Measurements from ENCODE around the gene POLR2B.
"Not testable (repeated sequence)": the region's sequence is repeated elsewhere in the genome, so short reads cannot be mapped to it uniquely, and the experiment has no call there.

Gene POLR2B

DNA sequence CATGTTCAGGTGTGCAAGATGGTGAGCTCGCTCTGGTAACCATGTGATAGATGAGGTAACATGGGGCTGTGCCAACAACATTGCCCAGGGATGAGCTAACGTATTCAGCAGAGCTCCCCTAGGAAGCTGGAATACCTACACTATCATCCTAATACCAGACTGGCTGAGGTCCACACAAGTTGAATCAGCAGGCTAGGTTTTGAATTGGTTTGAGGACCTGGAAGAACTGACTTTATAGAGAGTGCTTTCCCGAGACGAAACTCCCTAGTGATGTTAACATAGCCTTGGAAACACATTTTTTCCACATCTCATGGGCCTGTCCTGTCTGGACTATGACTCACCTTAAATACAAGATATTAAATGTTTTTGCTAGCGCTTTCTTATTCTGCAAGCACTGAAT lies 74.8 kb downstream of the POLR2B start:
- no peak for DNase-seq (ENCODE audit: low read depth in 2 of 2)

DNA sequence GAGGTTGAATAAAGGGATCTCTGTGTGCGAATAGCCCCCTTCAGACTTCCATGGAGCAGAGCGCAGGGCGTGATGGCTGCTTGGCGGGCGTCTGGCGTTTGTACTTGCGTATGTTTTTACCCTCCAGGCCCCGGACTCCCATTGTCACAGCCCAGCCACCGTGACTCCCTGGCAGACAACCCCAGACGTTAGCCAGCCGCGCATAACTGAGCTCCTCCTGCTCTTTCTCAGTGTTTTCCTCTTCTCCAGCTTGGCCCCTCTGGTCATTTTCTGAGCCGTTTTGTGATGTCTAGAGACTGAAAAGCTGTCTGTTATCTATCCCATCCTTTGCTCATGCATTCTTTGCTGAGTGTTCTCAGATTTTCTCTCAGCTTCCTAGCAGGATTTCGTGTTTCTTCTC lies 77.2 kb downstream of the POLR2B start:
- no peak for DNase-seq (ENCODE audit: low read depth in 2 of 2)

DNA sequence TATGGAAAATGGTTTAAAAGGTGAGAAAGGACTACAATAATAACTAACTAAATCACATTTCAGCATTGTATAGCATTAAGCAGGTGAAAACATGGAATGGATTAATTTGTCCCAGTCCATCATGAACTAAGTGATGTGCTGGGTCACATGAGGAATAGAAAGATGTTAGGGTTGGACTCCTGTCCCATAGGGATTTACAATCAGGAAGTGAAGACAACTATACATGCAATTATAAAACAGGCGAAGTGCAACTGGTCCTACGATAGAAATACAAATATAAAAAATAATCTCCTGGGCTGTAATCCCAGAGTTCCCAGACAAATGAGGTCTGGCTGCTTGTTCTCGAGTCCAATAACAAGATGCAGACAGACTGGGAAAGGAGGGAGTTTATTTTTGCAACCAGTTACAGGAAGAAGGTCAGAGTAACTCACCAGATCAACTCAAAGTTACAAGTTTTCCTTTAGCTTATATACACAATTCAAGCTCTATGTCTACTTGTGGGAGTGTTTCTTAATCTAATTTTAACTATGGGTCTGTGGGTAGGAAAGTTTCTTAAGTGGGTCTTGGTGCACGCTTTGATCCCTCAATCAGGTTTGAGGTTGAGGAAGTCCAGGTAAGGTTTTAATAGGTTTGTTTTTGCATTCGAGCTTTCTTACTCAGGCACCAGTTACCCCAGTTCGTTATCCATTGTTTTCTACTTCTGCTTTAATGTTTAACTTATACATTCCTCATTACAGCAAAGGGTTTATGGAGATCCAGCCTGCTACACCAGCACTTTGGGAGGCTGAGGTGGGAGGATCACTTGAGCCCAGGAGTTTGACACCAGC lies 81.4 kb downstream of the POLR2B start:
- no peak for DNase-seq (ENCODE audit: low read depth in 2 of 2)

DNA sequence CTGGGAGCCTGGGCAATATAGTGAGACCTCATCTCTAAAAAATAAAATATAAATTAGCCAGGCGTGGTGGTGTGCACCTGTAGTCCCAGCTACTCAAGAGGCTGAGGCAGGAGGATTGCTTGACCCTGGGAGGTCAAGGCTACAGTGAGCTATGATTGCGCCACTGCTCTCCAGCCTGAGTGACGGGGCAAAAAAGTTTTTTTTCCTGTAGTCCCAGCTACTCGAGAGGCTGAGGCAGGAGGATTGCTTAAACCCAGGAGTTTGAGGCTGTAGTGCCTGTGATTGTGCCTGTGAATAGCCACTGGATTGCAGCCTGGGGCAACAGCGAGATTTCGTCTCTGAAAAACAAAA lies 82.0 kb downstream of the POLR2B start:
- not testable (repeated sequence) for DNase-seq (ENCODE audit: low read depth in 2 of 2)

DNA sequence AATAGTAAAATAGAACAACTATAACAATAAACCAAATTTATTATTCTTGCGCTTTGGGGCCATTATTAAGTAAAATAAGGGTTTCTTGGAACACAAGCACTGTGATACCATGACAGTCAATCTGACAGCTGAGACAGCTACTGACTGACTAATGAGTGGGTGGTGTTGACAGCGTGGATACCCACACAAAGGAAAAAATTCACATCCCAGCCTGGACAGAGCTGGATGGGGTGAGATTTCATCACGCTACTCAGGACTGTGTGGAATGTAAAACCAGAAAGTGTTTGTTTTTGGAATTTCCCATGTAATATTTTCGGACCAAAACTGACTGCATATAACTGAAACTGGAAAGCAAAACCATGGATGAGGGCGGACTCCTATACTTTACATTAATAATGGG lies 82.7 kb downstream of the POLR2B start:
- no peak for DNase-seq (ENCODE audit: low read depth in 2 of 2)

DNA sequence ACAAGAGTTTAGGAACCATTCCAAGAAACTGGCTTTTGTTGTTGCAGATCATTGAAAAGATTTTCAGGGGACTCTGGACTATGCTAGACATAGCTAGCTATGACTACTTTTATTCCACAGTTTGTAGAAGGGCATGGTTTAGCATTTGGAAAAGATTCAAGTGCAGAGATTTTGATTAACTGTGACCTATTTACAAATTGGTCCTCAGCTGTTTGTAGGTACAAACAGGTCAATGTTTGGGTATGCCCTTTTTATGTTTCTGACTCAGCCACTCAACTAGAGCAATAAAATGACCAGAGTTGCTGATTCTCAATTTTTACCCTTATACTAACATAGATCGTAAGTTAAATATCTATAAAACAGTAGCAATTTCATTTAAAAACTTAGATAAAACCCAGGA lies 84.8 kb downstream of the POLR2B start:
- DNase-seq (ENCODE audit: low read depth in 2 of 2): no peak

DNA sequence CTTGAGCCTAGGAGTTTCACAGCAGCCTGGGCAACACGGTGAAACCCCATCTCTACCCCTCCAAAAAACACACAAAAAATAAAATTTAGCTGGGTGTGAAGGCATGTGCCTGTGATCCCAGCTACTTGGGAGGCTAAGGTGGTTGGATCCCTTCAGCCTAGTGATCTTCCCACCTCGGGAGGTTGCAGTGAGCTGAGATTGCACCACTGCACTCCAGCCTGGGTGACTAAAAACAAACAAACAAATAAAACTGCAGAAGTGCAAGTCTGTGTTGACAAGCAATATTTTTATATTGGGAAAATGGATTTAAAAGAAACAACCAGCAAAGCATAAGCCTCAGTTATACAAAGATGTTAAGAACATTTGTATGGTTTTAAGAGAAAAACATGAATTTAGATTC lies 85.4 kb downstream of the POLR2B start:
- DNase-seq (ENCODE audit: low read depth in 2 of 2): no peak

DNA sequence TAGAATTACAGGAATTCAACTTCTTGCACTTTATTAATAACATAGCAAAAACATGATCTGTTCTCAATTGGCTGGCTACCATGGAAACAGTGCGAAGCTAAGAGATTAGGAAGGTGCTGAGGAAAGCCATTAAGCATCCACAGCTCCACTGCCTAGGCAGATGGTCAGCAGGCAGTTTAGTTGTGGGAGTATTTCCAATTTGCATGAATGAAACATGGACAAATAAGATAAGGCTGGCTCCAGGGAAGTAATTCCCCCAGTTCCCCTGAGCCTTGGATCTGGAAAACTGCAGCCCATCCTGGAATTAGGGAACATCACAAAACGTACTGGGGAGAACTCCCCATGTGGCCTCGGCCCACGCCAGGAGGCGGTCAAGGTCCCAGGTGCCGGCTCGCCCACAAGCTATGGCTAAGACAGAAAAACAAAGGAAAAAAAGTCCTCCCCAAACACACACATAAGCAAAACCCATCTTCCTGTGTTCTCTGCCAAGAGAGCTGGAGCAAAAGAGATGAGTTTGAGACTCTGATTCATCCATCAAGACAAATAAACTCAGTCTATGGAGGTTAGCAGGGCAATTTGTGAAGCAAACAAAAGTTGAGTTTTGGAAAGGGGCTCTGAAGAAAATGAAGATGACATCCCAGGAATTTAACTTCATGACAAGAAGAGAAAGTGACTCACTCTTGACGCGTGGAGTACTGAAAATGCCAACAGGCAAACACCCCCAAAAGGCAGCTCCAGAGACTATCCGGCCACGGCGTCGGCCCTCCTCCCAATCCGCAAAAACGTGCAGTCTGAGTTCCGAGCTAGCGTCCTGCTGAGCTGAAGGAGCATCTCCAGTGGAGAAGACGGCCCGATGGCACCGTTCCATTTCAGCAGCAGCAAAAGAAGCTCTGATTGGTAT lies 86.4 kb downstream of the POLR2B start:
- no peak for DNase-seq (ENCODE audit: low read depth in 2 of 2)

DNA sequence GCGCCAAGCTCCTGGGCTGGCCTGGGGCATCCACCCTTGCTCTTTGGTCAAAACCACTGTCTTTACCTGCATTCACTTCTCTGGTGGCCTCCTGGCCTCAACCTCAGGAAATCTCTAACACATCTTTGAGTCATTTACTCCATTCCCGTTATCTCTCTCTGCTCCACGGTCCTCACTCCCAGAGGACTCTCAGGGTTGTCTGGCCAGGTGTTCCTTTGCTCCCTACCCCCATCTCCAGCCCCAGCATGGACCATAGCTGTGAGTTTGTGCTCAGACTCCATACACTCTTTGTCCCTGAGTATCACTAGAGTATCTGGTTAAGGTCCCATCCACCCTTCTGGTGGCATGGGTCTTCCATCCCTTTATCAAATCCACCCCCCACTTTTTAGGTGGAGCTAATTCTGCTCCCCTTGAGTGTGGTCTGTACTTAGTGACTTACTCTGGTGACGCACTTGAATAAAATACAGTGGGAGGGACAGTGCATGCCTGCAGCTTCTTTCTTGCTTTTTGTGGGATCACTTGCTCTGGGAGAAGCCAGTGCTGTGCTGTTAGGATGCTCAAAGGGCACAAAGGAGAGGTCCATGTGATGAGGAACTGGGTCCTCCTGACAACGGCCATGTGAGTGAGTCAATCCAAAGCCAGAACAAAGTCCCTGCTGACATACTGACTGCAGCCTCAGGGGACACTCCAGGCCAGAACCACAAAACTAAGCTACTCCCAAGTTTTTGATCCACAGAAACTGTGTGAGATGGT lies 87.2 kb downstream of the POLR2B start:
- DNase-seq (ENCODE audit: low read depth in 2 of 2): no peak

DNA sequence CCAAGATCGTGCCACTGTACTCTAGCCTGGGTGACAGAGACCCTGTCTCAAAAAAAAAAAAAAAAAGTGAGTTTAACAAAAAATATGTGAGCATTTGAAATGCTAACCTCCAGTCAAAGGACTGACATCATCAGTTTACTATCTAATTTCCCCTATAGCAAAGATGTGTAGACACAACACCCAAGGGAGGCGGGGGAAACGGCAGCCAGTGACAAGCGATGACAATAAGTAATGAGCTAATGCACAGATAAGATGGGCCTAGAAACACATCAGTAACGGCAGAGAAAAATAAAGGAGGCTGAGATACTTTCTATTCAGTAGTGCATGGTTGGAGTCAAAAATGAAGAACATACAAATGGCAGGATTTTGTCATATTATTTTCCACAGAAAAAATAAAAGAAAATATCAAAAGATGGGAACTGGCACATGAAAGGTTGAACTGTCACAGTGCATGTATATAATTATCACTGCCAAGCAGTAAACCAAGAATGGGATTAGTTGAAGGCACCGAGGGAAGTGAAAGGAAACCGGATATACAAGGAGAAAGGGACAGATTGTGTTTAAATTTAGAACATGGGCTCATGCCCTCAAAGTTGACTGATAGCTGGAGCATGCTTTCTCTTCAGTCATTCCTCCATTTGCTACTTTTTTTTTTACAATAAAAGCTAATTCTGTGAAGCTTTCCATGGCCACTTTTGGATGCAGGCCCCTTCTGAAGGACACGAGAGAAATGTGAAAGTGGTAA lies 89.7 kb downstream of the POLR2B start:
- no peak for DNase-seq (ENCODE audit: low read depth in 2 of 2)

DNA sequence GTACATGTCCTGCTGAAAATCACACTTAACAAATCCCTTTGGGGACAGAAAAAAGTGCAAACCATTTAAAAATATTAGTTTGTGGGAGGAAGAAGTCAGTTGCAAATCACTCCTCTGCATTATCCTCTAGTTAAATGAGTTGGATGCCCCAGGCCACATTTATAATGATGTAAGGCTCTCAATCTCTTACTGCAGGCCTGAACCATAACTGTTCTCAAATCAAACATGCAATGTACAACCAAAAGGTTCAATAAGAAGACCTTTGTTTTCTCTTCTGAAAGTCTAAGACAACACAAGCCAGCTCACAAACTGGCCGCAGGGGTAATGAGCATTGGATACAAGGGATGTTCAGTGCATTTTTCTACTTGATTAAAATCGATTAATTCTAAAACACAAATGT lies 91.8 kb downstream of the POLR2B start:
- no peak for DNase-seq (ENCODE audit: low read depth in 2 of 2)

DNA sequence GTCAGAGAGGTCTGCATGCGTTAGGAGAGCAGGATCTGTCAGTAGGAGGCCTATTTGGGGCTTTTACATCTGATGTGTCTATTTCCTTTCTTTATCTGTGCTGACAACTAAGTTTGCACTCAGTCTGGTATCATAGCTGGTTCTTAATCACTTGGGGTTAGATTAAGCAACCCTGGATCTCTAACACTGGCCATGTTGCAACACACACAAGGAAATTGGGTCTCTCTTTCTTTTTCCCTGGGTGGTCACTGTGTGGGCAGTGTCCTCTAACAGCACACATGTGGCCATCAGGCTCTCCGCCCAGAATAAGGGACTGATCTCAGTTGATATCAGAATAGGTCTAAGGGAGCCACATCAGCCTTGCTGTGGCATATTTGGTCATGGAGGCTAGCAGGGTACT lies 92.6 kb downstream of the POLR2B start:
- no peak for DNase-seq (ENCODE audit: low read depth in 2 of 2)

DNA sequence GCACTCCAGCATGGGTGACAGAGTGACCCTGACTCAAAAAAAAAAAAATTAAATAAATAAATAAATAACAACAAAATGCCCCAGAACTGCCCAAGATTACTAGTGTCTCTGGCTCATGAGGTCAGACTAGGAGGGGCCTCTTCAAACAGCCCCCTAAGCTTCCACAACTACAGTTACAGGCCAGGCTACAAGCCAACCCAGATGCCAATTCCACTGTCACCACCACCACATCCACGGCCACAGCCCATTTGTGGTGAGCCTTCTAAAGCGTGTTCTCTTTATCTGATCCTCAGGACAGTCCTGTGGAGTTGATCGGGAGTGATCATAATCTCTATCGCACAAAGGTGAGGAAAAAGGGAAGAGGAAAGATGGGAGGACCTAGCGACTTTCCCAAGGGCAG lies 94.9 kb downstream of the POLR2B start:
- no peak for DNase-seq (ENCODE audit: low read depth in 2 of 2)

DNA sequence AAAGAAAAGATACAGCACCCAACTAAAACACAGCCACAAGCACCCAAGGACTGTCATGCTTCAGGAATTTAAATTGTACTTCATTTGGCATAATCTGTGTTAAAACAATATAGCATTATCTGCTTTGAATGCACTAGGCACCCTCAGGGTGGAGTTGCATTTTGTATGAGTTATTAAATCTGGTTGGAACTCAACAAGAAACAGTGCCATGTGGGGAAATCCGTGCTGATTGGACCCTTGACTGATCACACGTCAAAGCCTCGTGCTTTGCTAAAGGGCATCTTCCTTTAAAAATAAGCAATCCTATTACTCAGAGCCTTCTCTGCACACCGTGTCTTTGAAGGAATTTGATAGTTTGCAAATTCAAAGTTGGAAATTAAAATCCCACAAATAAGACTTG lies 96.0 kb downstream of the POLR2B start:
- no peak for DNase-seq (ENCODE audit: low read depth in 2 of 2)

DNA sequence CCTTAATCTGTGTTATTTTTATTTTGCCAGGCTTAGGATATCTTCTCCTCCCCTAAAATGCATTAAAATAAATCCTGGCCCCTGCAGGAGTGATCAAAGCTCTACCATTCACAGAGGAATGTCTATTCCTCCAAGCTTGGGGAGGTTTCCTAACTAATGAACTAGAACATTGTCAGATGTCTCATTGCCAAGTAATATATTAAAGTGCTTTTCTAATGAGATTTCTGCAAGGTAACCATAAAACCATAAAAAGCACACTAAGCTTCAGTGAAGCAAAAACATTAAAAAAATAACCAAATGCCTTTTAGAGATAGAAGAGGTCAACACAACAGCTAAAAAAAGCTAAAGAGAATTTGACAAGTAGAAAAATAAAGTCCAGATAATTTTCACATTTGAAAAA lies 96.7 kb downstream of the POLR2B start:
- no peak for DNase-seq (ENCODE audit: low read depth in 2 of 2)

DNA sequence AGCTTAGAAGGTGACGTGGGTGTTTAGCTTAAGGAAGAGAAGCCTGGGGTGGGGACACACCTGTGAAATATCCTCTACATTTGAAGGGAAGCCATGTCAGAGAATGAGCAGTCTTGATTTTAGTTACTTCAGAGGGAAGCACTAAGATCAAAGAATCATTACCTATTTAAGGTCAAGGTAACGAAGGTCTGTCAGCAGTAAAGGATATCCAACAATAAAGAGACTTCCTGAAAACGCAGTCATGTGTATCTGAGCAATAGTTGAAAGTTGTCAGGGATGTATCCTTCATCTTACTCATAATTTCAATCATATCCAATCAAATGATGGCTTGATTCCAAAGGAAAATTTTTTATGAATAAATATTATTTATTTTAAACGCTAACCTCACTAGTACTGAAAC lies 98.0 kb downstream of the POLR2B start:
- DNase-seq (ENCODE audit: low read depth in 2 of 2): no peak

DNA sequence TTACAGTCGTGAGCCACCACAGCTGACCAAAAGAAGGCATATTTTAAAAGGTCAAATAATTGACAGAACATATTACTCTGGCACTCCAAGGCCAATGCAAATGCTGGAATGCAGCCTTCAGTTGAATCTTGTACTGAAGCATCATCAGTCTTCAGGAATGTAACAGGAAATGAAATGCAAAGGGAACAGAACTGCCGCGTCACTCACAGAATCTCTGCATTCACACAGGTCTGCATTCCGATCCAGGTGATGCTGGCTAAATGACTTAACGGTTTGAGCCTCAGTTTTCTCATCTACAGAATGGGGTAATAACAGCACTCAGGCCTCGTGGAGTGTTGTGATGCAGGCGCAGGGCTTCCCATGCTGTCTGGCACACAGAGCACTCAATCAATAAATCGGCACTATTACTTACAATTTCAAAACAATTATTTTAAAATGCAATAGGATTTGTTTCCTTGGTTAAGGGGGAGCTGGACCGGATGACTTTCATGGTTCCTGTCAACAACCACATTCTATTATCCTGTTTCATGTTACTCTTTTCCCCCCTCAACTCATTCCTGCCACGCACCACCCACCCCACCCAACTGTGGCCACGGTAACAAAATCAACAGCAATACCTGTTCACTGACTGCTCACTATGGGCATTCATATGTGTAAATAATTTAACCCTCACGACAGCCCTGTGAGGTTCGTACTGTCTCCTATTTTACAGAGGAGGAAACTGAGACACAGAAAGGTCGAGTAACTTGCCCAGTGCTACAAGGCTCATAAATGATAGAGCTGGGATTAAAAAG lies 99.1 kb downstream of the POLR2B start:
- DNase-seq (ENCODE audit: low read depth in 2 of 2): no peak

DNA sequence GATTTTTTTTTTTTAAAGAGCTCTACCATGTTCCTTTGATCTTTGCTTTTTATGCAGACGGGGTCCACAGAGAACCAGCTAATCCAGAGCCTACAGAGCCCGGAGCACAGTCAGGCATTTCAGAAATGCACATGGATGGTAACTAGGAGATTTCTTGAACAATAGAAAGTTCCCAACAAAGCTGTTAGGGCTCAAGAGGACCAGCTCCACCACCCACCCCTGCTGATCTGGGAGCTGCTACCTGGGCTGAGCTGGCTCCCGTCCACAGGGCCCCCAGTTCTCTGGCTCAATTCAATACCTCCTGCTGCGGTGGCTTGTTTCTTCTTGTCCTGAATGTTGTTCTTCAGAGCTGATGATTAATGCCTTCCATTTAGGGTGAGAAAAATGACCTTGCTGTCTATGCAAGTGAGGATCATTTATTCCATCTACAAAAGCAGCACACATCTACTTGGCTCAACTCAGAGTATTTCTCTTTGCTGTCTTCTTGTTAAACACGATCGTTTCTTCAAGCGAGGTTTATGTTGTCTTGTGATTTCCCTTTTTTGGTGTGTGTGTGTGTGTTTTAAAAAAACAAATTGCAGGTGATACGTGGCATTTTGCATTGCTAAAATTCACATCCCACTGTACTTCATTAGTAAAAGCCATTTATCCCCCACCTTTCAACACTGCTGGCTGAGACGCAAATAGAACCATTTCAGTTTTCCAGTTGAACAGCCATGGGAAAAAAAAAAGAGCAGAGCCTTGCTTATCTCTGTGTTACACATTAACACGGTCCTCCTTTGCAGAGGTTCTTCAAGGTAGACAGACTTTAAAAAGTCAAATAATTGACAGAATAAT lies 100.2 kb downstream of the POLR2B start:
- DNase-seq (ENCODE audit: low read depth in 2 of 2): no peak

All from stimulated activated CD8-positive, alpha-beta memory T cell treated with anti-CD3 and anti-CD28 coated beads, Interleukin-2, amount 100 ng/mL, for 48 hours (primary cell).